Spleen (tissue), 11 donors: Measurements from ENCODE around the gene ONECUT3. TPM values are rescaled to one million over a fixed set of nuclear protein-coding genes. Genes with fewer than 3 reads are reported as not detected.

Source experiments
- DNase-seq: peaks from one replicate; pipeline ENCODE4 v3.0.0-alpha.2; 2020
- H3K27ac ChIP-seq, 8 donors: fragments of 200-600 bp; sonication (generic) in 7 of 8; 1 replicate in 4 of 8; 2 replicates in 4 of 8; pipeline versions ENCODE4 v1.5.0 to v1.8.0; 2016 to 2021; ENCODE audit warnings: inconsistent platforms in 4 of 8, mild to moderate bottlenecking in 4 of 8, moderate library complexity in 1 of 8
- H3K27me3 ChIP-seq, 7 donors: fragments of 200-600 bp; sonication (generic) in 6 of 7; replicated peaks in 1 of 7; 1 replicate in 4 of 7; 2 replicates in 3 of 7; pipeline versions ENCODE4 v1.5.0 to v1.8.0; 2016 to 2021; ENCODE audit warnings: inconsistent platforms in 3 of 7, mild to moderate bottlenecking in 1 of 7
- H3K36me3 ChIP-seq, 6 donors: fragments of 200-600 bp; sonication (generic) in 5 of 6; 1 replicate in 4 of 6; 2 replicates in 2 of 6; pipeline versions ENCODE4 v1.5.0 to v1.8.0; 2016 to 2021; ENCODE audit warnings: inconsistent platforms in 2 of 6
- H3K4me1 ChIP-seq, 6 donors: fragments of 200-600 bp; sonication (generic) in 5 of 6; 1 replicate in 3 of 6; 2 replicates in 3 of 6; pipeline versions ENCODE4 v1.5.0 to v1.8.0; 2016 to 2021; ENCODE audit warnings: inconsistent platforms in 3 of 6
- H3K4me3 ChIP-seq, 8 donors: fragments of 200-600 bp; sonication (generic) in 7 of 8; 1 replicate in 4 of 8; 2 replicates in 4 of 8; pipeline versions ENCODE4 v1.5.0 to v1.8.0; 2016 to 2021; ENCODE audit warnings: inconsistent platforms in 4 of 8, mild to moderate bottlenecking in 4 of 8, moderate library complexity in 2 of 8
- H3K9me3 ChIP-seq, 8 donors: fragments of 200-600 bp; sonication (generic) in 7 of 8; 1 replicate in 4 of 8; 2 replicates in 4 of 8; pipeline versions ENCODE4 v1.5.0 to v1.8.0; 2016 to 2021; ENCODE audit warnings: inconsistent platforms in 4 of 8
- POLR2A ChIP-seq, 3 donors: fragments of 450-650 bp; IDR thresholded peaks; one replicate each; pipeline ENCODE4 v1.5.1; 2017; ENCODE audit warnings: antibody characterized with exemption in 3 of 3, mild to moderate bottlenecking in 1 of 3
- POLR2AphosphoS5 ChIP-seq, 3 donors: sonication (generic); formaldehyde crosslinking; IDR thresholded peaks; one replicate each; pipeline ENCODE4 v1.5.1; 2017; ENCODE audit warnings: antibody characterized with exemption in 3 of 3
- WGBS, 5 donors: extraction: QIAGEN DNeasy Blood & Tissue Kit in 3 of 5; methylation state at CpG; one replicate each; pipeline versions ENCODE4 v1.1.5 to v1.1.7; 2013 to 2018; 5-methylcytosine and 5-hydroxymethylcytosine counted together
- intact Hi-C: fragments of 100-400 bp; cut with DNase I; formaldehyde crosslinking; loops from one replicate; pipeline ENCODE4 v1.15.0; 2023; ENCODE audit warnings: low total_unique reads
- polyA plus RNA-seq, 3 donors: library from polyadenylated mRNA; stranded (reverse); fragments of 200-250 nt; gene quantifications; one replicate each; pipeline ENCODE4 v1.2.1, GENCODE V29; 2013
- total RNA-seq, 7 donors: library from RNA; depleted of rRNA in 3 of 7; stranded (reverse); fragments of >200 nt in 3 of 7; fragmentation: NEBNext Ultra II Directional in 4 of 7; extraction: Animal tissue kit (Norgen Biotek cat#: 25700) in 4 of 7; gene quantifications; one replicate each; pipeline versions ENCODE4 v1.1.0 to v1.2.1, GENCODE V29; 2016 to 2021
- TF ChIP-seq, protein P1 (sequence below), 11 experiments: fragments of 200-600 bp in 7 of 11; fragments of 450-650 bp in 4 of 11; sonication (generic) in 4 of 11; IDR thresholded peaks in 8 of 11; conservative IDR thresholded peaks in 3 of 11; 1 replicate in 7 of 11; 2 replicates in 4 of 11; pipeline versions ENCODE4 v1.4.0 to v1.8.0; 2016 to 2021; ENCODE audit warnings: antibody characterized with exemption in 11 of 11, inconsistent platforms in 4 of 11, mild to moderate bottlenecking in 1 of 11
- donor health status: healthy with polysubstance abuse.
- donor health status: DM: no; HTN: no; CAD: no; lungs with moderate emphysema.
- donor health status: DM: no; HTN: no; CAD: no.
- donor health status: Bipolar disorder and iron deficiency.
- donor health status: healthy.
- donor health status: DM: no; HTN: no; CAD: no.
- donor health status: DM: yes; HTN: yes; CAD: no.

The ONECUT3 gene
- total and polyA plus RNA-seq, 10 donors = not detected

DNA sequence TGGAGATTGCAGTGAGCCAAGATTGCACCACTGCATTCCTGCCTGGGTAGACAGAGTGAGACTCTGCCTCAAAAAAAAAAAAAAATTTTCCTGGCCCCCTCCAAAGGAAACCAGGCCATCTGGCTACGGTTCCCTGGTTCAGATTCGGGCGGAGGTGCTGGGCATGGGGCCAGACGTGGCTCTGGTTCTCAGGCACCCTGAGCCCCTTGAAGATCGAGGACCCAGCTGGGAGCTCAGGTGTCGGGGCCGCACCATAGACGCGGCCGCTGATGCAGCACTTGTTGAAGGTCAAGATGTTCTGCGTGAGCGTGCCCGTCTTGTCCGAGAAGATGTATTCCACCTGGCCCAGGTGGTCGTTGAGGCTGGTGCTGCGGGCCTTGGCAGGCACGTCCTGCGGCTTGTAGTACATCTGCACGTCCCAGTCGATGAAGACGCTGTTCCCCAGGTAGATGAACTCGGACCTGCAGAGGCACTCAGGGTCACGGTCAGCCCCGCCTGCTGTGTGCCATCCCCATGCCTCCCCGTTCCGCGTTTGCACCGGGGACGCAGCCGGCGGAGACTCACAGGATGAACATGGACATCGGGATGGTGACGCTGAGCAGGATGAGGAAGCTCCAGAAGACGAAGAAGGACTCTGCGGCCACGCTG lies 46.5 kb downstream of the ONECUT3 start:
- peak; percentile 58 for DNase-seq
- WGBS, 5 donors = 85 to 92% (median 90%) methylated on average over 25 to 36 of the region's 36 CpGs
- TF ChIP-seq POLR2A (IDR thresholded peaks at IDR 0.05) (no peak), POLR2AphosphoS5 (IDR thresholded peaks at IDR 0.05) (no peak)
- TF ChIP-seq, protein P1, sequence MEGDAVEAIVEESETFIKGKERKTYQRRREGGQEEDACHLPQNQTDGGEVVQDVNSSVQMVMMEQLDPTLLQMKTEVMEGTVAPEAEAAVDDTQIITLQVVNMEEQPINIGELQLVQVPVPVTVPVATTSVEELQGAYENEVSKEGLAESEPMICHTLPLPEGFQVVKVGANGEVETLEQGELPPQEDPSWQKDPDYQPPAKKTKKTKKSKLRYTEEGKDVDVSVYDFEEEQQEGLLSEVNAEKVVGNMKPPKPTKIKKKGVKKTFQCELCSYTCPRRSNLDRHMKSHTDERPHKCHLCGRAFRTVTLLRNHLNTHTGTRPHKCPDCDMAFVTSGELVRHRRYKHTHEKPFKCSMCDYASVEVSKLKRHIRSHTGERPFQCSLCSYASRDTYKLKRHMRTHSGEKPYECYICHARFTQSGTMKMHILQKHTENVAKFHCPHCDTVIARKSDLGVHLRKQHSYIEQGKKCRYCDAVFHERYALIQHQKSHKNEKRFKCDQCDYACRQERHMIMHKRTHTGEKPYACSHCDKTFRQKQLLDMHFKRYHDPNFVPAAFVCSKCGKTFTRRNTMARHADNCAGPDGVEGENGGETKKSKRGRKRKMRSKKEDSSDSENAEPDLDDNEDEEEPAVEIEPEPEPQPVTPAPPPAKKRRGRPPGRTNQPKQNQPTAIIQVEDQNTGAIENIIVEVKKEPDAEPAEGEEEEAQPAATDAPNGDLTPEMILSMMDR (IDR thresholded peaks at IDR 0.05 in 8 of 11, conservative IDR thresholded peaks at IDR 0.05 in 3 of 11) = no peak

GRCh38 chr19:1804858-1805257 lies 51.6 kb downstream of the ONECUT3 start:
- Histone ChIP-seq H3K9me3 (no peaks in the 10 kb centered on the region), H3K4me1 (no peaks in the 10 kb centered on the region), H3K4me3 (no peak overlapping the region), H3K27ac (no peak overlapping the region), H3K27me3 (no peaks in the 10 kb centered on the region), H3K36me3 (peaks cover 0 to 40% (median 0%) of the 10 kb centered on the region in 6 donors)
- 90 to 95% (median 91%) methylated on average over 6 of the region's 6 CpGs for WGBS, 5 donors
- DNase-seq = no peak
- TF ChIP-seq, protein P1 (IDR thresholded peaks at IDR 0.05 in 8 of 11, conservative IDR thresholded peaks at IDR 0.05 in 3 of 11) = no peak
- TF ChIP-seq POLR2A (IDR thresholded peaks at IDR 0.05) (no peak), POLR2AphosphoS5 (IDR thresholded peaks at IDR 0.05) (no peak)
- intact Hi-C loops = no loop called here

More for the DNA sequence above, 46.5 kb downstream of the ONECUT3 start:
- intact Hi-C loops = no loop called here
- Histone ChIP-seq H3K4me3 (no peak overlapping the region), H3K27me3 (peaks cover 0 to 21% (median 12%) of the 10 kb centered on the region in 7 donors), H3K9me3 (no peaks in the 10 kb centered on the region), H3K36me3 (peaks cover 0 to 39% (median 0%) of the 10 kb centered on the region in 6 donors), H3K27ac (no peak overlapping the region), H3K4me1 (peaks cover 0 to 14% (median 7%) of the 10 kb centered on the region in 6 donors)

DNA sequence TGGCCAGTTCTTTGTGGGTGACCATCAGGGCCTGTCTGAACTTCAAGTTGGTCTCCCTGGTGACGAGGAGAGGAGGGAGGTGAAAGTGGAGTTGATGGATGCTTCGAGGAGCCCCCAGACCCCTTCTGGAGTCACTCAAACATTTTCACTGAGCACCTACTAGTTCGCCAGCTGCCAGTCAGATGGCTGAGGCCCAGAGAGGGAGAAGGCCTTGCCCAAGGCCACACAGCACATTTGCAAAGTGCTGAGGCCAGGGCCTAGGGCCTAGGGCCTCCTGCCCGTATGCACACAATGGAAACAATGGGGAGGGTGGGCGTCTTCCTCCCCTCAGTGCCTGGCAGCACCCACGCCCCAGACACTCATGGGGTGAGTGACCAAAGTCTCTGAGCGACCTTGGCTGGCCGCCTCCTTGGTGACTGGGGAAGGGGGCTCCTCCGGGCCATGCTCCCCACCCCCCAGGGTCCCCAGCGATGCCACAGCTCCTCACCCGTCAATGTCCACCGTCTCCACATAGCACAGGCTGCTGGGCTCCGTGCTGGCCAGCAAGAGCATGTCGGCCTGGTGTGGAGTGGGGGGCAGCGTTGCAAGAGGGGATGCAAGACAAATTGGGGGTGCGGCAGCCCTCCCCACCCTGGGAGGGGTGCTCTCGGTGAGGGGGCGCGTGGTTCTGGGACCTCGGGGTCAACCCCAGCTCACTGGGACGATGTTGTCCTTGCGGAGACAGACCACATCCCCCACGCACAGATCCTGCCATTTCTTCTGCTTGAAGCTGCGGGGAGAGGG lies 52.3 kb downstream of the ONECUT3 start:
- Histone ChIP-seq H3K4me1 (no peaks in the 10 kb centered on the region), H3K9me3 (no peaks in the 10 kb centered on the region), H3K27me3 (no peaks in the 10 kb centered on the region), H3K4me3 (no peak overlapping the region), H3K27ac (no peak overlapping the region), H3K36me3 (peaks cover 0 to 34% (median 0%) of the 10 kb centered on the region in 6 donors)
- intact Hi-C loops = no loop called here
- WGBS, 5 donors = 86 to 93% (median 91%) methylated on average over 10 to 24 of the region's 24 CpGs
- TF ChIP-seq POLR2A (IDR thresholded peaks at IDR 0.05) (no peak), POLR2AphosphoS5 (IDR thresholded peaks at IDR 0.05) (no peak)
- TF ChIP-seq, protein P1 (IDR thresholded peaks at IDR 0.05 in 8 of 11, conservative IDR thresholded peaks at IDR 0.05 in 3 of 11) = no peak
- no peak for DNase-seq
